Left ventricle myocardium inferior (tissue), 1 donor: ENCODE data around the gene PDZD2. TPM values are rescaled to one million over a fixed set of nuclear protein-coding genes. Genes with fewer than 3 reads are reported as not detected.

Experiments used
- DNase-seq: peaks from one replicate; pipeline ENCODE4 v3.0.0-alpha.2; 2020
- H3K27ac ChIP-seq: fragments of 200-600 bp; replicated peaks from 2 replicates; pipeline ENCODE4 v1.8.0; 2021
- H3K27me3 ChIP-seq: fragments of 200-600 bp; 2 replicates; pipeline ENCODE4 v1.8.0; 2021; ENCODE audit warnings: low read depth
- H3K36me3 ChIP-seq: fragments of 200-600 bp; 2 replicates; pipeline ENCODE4 v1.8.0; 2021
- H3K4me1 ChIP-seq: fragments of 200-600 bp; 2 replicates; pipeline ENCODE4 v1.8.0; 2021
- H3K4me3 ChIP-seq: fragments of 200-600 bp; 2 replicates; pipeline ENCODE4 v1.8.0; 2021; ENCODE audit warnings: mild to moderate bottlenecking, moderate library complexity
- H3K9me3 ChIP-seq: fragments of 200-600 bp; replicated peaks from 2 replicates; pipeline ENCODE4 v1.8.0; 2021
- intact Hi-C: fragments of 100-400 bp; cut with micrococcal nuclease; formaldehyde crosslinking; loops from one replicate; pipeline ENCODE4 v1.11.0; 2022
- total RNA-seq: library from RNA; stranded (reverse); fragmentation: NEBNext Ultra II Directional; extraction: Animal tissue kit (Norgen Biotek cat#: 25700); gene quantifications from one replicate; pipeline ENCODE4 v1.2.1, GENCODE V29; 2021
- TF ChIP-seq, protein P1 (sequence below): fragments of 200-600 bp; IDR thresholded peaks from 2 replicates; pipeline ENCODE4 v1.8.0; 2021; ENCODE audit warnings: antibody characterized with exemption, mild to moderate bottlenecking, borderline replicate concordance
- donor health status: DM: no; HTN: yes; CAD: no; lungs with severe emphysema.

PDZD2 gene
- total RNA-seq, 1 donor from 2014 or later = 120 TPM

DNA sequence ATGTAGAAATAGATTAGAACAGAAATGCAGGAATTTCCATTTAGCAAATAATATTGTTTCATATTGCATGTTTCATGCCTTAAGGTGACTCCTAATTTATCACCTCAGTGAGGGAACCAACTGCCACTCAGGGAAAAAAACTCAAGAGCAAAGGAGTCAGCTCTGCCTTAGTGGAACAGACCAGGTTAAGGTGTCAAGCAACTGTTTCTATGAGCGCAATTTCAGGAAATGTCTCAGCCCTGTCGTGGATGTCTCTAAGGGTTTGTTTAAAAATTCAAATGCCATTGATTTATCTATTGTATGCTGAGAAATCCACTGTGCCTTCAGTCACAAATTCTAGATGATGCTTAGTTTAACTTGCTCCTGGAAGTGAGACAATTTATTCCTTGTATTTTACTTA, 34.7 kb upstream of the PDZD2 start:
- Histone ChIP-seq H3K27me3 (no peaks in the 10 kb centered on the region), H3K36me3 (no peaks in the 10 kb centered on the region), H3K4me3 (no peak overlapping the region), H3K27ac (no peak overlapping the region), H3K4me1 (no peaks in the 10 kb centered on the region), H3K9me3 (no peaks in the 10 kb centered on the region)
- TF ChIP-seq, protein P1, sequence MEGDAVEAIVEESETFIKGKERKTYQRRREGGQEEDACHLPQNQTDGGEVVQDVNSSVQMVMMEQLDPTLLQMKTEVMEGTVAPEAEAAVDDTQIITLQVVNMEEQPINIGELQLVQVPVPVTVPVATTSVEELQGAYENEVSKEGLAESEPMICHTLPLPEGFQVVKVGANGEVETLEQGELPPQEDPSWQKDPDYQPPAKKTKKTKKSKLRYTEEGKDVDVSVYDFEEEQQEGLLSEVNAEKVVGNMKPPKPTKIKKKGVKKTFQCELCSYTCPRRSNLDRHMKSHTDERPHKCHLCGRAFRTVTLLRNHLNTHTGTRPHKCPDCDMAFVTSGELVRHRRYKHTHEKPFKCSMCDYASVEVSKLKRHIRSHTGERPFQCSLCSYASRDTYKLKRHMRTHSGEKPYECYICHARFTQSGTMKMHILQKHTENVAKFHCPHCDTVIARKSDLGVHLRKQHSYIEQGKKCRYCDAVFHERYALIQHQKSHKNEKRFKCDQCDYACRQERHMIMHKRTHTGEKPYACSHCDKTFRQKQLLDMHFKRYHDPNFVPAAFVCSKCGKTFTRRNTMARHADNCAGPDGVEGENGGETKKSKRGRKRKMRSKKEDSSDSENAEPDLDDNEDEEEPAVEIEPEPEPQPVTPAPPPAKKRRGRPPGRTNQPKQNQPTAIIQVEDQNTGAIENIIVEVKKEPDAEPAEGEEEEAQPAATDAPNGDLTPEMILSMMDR = no peak
- DNase-seq = no peak
- intact Hi-C loops = no loop called here

DNA sequence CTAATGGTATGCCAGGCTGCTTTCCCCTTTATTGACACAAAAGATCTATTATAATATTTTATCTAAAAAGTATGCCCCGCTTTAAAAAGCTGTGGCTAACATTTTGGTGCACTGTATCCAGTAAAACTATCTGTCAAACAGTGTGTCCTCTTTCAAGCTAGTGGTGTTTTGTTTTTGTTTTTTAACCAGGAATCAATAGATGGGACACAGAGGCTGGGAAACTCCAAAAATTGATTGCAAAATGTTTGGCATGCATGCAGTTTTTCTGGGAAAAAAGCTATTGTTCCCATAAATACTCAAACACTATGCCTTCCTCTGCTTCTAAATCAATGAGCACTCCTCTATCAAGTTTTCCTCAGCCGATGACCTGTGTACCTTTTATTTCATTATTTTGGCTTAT, 34.3 kb upstream of the PDZD2 start:
- no peaks in the 10 kb centered on the region for H3K9me3 ChIP-seq
- no peaks in the 10 kb centered on the region for H3K36me3 ChIP-seq
- intact Hi-C loops = no loop called here
- TF ChIP-seq, protein P1 = no peak
- DNase-seq = no peak
- no peaks in the 10 kb centered on the region for H3K27me3 ChIP-seq
- no peak overlapping the region for H3K4me3 ChIP-seq
- no peaks in the 10 kb centered on the region for H3K4me1 ChIP-seq
- H3K27ac ChIP-seq = no peak overlapping the region

DNA sequence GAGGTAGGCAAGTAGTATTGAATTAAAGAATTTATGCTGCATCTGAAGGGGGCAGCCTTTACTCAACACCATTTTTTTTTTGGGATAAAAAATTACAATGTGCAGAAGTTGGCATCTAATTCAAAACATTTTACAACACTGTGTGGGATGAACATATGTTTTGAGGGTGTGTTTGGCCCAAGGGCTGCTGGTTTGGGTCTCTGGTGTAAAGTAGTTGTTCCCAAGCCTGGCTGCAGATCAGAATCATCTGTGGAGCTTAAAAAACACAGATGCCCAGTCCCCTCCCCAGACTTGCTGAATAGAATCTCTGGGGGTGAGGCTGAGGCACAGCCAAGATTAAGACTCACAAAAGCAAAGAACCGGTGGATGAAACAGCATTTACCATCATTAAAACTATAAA, 33.0 kb upstream of the PDZD2 start:
- intact Hi-C loops = no loop called here
- no peak overlapping the region for H3K27ac ChIP-seq
- no peak for DNase-seq
- H3K4me1 ChIP-seq = peaks cover 6% of the 10 kb centered on the region
- no peaks in the 10 kb centered on the region for H3K36me3 ChIP-seq
- H3K4me3 ChIP-seq = no peak overlapping the region
- no peaks in the 10 kb centered on the region for H3K9me3 ChIP-seq
- TF ChIP-seq, protein P1 = no peak
- H3K27me3 ChIP-seq = no peaks in the 10 kb centered on the region

DNA sequence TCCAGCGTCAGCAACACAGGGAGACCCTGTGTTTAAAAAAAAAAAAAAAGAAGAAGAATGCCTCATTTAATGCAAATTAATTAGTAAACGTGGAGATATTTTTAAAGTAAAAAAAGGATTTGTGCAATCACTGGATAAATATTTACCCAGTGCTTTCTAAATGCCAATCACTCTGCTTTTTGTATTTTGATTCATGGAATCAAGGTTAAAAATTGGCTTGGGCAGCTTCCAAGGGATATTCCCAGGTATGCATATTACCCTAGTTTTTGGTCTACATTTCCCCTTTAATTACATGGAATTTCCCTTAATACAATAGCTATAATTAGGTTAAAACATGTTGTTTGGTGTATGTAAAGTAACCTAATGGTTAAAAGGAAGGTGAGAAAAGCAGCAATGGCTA, 31.4 kb upstream of the PDZD2 start:
- no peak overlapping the region for H3K27ac ChIP-seq
- H3K36me3 ChIP-seq = no peaks in the 10 kb centered on the region
- TF ChIP-seq, protein P1 = no peak
- peaks cover 12% of the 10 kb centered on the region for H3K4me1 ChIP-seq
- no peaks in the 10 kb centered on the region for H3K9me3 ChIP-seq
- intact Hi-C loops = no loop called here
- H3K4me3 ChIP-seq = no peak overlapping the region
- H3K27me3 ChIP-seq = no peaks in the 10 kb centered on the region
- no peak for DNase-seq

DNA sequence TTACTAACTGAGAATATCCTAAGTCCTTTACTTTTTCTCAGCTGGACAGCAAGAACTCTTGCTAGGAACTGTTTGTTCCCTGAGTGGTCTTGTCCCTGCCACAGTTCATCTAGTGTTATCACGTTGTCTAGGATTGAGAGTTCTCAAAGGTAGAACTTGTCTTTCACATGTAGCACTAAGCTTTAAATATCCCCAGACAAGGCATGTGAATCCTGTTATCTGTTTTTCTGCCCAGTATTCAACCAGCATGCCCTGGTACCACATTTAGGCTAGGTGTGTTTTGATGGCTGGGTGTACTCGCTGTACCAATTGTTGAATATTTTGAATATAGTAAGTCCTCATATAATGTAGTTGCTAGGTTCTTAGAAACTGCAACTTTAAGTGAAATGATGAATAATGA, 27.9 kb upstream of the PDZD2 start:
- DNase-seq = no peak
- Histone ChIP-seq H3K4me3 (no peak overlapping the region), H3K9me3 (no peaks in the 10 kb centered on the region), H3K4me1 (peaks cover 29% of the 10 kb centered on the region), H3K36me3 (no peaks in the 10 kb centered on the region), H3K27ac (peak overlapping the region; percentile 70), H3K27me3 (no peaks in the 10 kb centered on the region)
- intact Hi-C loops = no loop called here
- TF ChIP-seq, protein P1 = no peak

DNA sequence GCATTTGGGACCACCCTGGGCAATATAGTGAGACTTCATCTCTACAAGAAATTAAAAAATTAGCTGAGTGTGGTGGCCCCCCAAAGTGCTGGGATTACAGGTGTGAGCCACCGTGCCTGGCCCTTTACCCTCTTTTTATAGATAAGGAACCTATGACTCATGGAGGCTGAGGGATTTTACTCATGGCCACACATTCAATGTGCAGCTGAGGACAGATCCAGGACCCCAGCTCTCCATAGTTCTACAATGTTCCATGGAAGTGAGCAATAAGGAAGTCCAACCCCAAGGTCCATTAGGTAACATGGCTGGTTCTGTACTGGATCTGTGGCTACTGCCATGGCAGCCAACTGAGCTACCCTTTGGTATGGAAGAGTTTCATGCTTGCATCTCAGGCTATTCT, 25.3 kb upstream of the PDZD2 start:
- H3K27me3 ChIP-seq = no peaks in the 10 kb centered on the region
- TF ChIP-seq, protein P1 = no peak
- H3K9me3 ChIP-seq = peaks cover 4% of the 10 kb centered on the region
- H3K4me3 ChIP-seq = no peak overlapping the region
- H3K27ac ChIP-seq = no peak overlapping the region
- DNase-seq = no peak
- intact Hi-C loops = no loop called here
- no peaks in the 10 kb centered on the region for H3K36me3 ChIP-seq
- peaks cover 38% of the 10 kb centered on the region for H3K4me1 ChIP-seq
